HCT116 (cell line): Measurements from ENCODE around the gene YIPF7. TPM values are rescaled to one million over a fixed set of nuclear protein-coding genes. Genes with fewer than 3 reads are reported as not detected.

Experiments used
- ATAC-seq: fragments of 200-7000 bp; cut with Tn5 transposase; 2 replicates; pipeline ENCODE4 v1.9.1; 2020; ENCODE audit warnings: mild to moderate bottlenecking, moderate library complexity
- BruUV-seq: library from RNA; stranded (reverse); fragments of 400-500 nt; replicated peaks from 2 replicates; lab custom pipeline; 2021; lab: Mats Ljungman, UMichigan
- CTCF ChIA-PET: fragments of 300-600 bp; sonication (Branson Sonifier 250); formaldehyde crosslinking; loops from one replicate; lab custom pipeline; 2021; ENCODE audit warnings: antibody characterized with exemption; lab: Charles Lee
- POLR2A ChIA-PET: fragments of 300-600, 350-600 bp; sonication (Branson Sonifier 250); formaldehyde crosslinking; loops from one replicate; lab custom pipeline; 2021; ENCODE audit warnings: antibody characterized with exemption; lab: Charles Lee
- RAD21 ChIA-PET, 2 experiments: fragments of 300-600 bp; sonication (Branson Sonifier 250); formaldehyde crosslinking; loops; one replicate each; lab custom pipeline; 2023; ENCODE audit warnings: low total read pairs in 2 of 2; ENCODE audit not compliant: uncharacterized antibody in 2 of 2, unreplicated experiment in 2 of 2, low non-redundant PET in 1 of 2; lab: Charles Lee
- DNase-seq: peaks from one replicate; pipeline ENCODE4 v3.0.0-alpha.2; 2010; ENCODE audit warnings: low read depth, low spot score
- H2AFZ ChIP-seq: fragments of 200-600 bp; shearing (Covaris generic), sonication (generic); 2 replicates; pipeline ENCODE4 v1.6.1; 2017; ENCODE audit warnings: low read depth, mixed run types, mixed read lengths, antibody characterized with exemption, low read length; ENCODE audit not compliant: poor library complexity, severe bottlenecking
- H3K27ac ChIP-seq: 2 replicates; pipeline ENCODE4 v1.5.1; 2012; ENCODE audit warnings: low read depth, low read length
- H3K27me3 ChIP-seq: fragments of 200-600 bp; sonication (generic); 2 replicates; pipeline ENCODE4 v1.6.1; 2016; ENCODE audit warnings: mixed run types, low read length, mixed read lengths; ENCODE audit not compliant: insufficient read depth
- H3K36me3 ChIP-seq, 2 experiments: fragments of 200-500 bp in 1 of 2; fragments of 200-600 bp in 1 of 2; sonication (Bioruptor generic) in 1 of 2; sonication (generic) in 1 of 2; 2 replicates each; pipeline versions ENCODE4 v1.5.1 to v1.6.1; 2014 to 2016; ENCODE audit warnings: low read length in 2 of 2, inconsistent platforms in 1 of 2, mixed read lengths in 1 of 2, mixed run types in 1 of 2; ENCODE audit not compliant: insufficient read depth in 2 of 2, control insufficient read depth in 1 of 2
- H3K4me1 ChIP-seq, 2 experiments: fragments of 200-600 bp in 1 of 2; sonication (generic) in 1 of 2; 2 replicates each; pipeline versions ENCODE4 v1.5.1 to v1.6.1; 2012 to 2017; ENCODE audit warnings: low read length in 2 of 2, inconsistent platforms in 1 of 2, mild to moderate bottlenecking in 1 of 2, mixed read lengths in 1 of 2, mixed run types in 1 of 2, moderate library complexity in 1 of 2; ENCODE audit not compliant: insufficient read depth in 2 of 2, control insufficient read depth in 1 of 2
- H3K4me2 ChIP-seq: fragments of 200-600 bp; sonication (generic); 2 replicates; pipeline ENCODE4 v1.6.1; 2017; ENCODE audit warnings: mixed run types, low read length, mixed read lengths
- H3K4me3 ChIP-seq, 2 experiments: fragments of 200-600 bp in 1 of 2; sonication (generic) in 1 of 2; replicated peaks in 1 of 2; 2 replicates each; pipeline ENCODE4 v1.5.1; 2011 to 2016; ENCODE audit warnings: low read length in 2 of 2, control low read depth in 1 of 2, low read depth in 1 of 2, mild to moderate bottlenecking in 1 of 2, mixed read lengths in 1 of 2, mixed run types in 1 of 2
- H3K79me2 ChIP-seq: fragments of 200-600 bp; sonication (generic); 2 replicates; pipeline ENCODE4 v1.6.1; 2017; ENCODE audit warnings: mild to moderate bottlenecking, mixed run types, low read length, moderate library complexity, mixed read lengths; ENCODE audit not compliant: insufficient read depth
- H3K9ac ChIP-seq: fragments of 200-600 bp; sonication (generic); 2 replicates; pipeline ENCODE4 v1.6.1; 2016; ENCODE audit warnings: low read length, mixed read lengths
- H3K9me2 ChIP-seq: fragments of 200-600 bp; sonication (generic), shearing (Covaris generic); 2 replicates; pipeline ENCODE4 v1.6.1; 2017; ENCODE audit warnings: mixed run types, mild to moderate bottlenecking, moderate library complexity; ENCODE audit not compliant: insufficient read depth
- H3K9me3 ChIP-seq, 2 experiments: fragments of 200-500 bp in 1 of 2; fragments of 200-600 bp in 1 of 2; sonication (Bioruptor generic) in 1 of 2; sonication (generic) in 1 of 2; 2 replicates each; pipeline ENCODE4 v1.6.1; 2014 to 2017; ENCODE audit warnings: low read length in 2 of 2, mixed read lengths in 2 of 2, inconsistent platforms in 1 of 2, low read depth in 1 of 2, mild to moderate bottlenecking in 1 of 2, mixed run types in 1 of 2, moderate library complexity in 1 of 2; ENCODE audit not compliant: control insufficient read depth in 1 of 2, insufficient read depth in 1 of 2
- H4K20me1 ChIP-seq: fragments of 200-600 bp; sonication (generic), shearing (Covaris generic); 2 replicates; pipeline ENCODE4 v1.6.1; 2017; ENCODE audit warnings: mixed run types, mild to moderate bottlenecking, moderate library complexity; ENCODE audit not compliant: insufficient read depth
- CTCF ChIP-seq, 3 experiments: fragments of 200-600 bp in 1 of 3; sonication (generic) in 1 of 3; IDR thresholded peaks in 2 of 3; conservative IDR thresholded peaks in 1 of 3; 2 replicates each; pipeline ENCODE4 v1.5.1; 2012 to 2017; ENCODE audit warnings: low read depth in 2 of 3, low read length in 2 of 3, antibody characterized with exemption in 1 of 3, borderline replicate concordance in 1 of 3, control low read depth in 1 of 3, mild to moderate bottlenecking in 1 of 3, mixed read lengths in 1 of 3, mixed run types in 1 of 3, moderate library complexity in 1 of 3; ENCODE audit not compliant: insufficient read depth in 1 of 3
- ELF1 ChIP-seq: IDR thresholded peaks from 2 replicates; pipeline ENCODE4 v1.6.1; 2012; ENCODE audit warnings: low read depth, borderline replicate concordance
- EZH2phosphoT487 ChIP-seq: fragments of 200-600 bp; IDR thresholded peaks from 2 replicates; pipeline ENCODE4 v1.6.1; 2018; ENCODE audit warnings: antibody characterized with exemption, borderline replicate concordance
- RAD21 ChIP-seq: IDR thresholded peaks from 2 replicates; pipeline ENCODE4 v1.6.1; 2012; ENCODE audit warnings: low read depth, mild to moderate bottlenecking
- SIN3A ChIP-seq: IDR thresholded peaks from 2 replicates; pipeline ENCODE4 v1.6.1; 2012; ENCODE audit warnings: low read depth
- SRF ChIP-seq: IDR thresholded peaks from 2 replicates; pipeline ENCODE4 v1.6.1; 2012; ENCODE audit warnings: low read depth
- YY1 ChIP-seq: IDR thresholded peaks from 2 replicates; pipeline ENCODE4 v1.6.1; 2011; ENCODE audit warnings: low read length, low read depth, moderate library complexity, mild to moderate bottlenecking; ENCODE audit not compliant: insufficient replicate concordance; ENCODE audit errors: extremely low read depth
- ZNF274 ChIP-seq: fragments of 200-500 bp; sonication (Bioruptor generic); IDR thresholded peaks from 2 replicates; pipeline ENCODE4 v1.6.1; 2014; ENCODE audit warnings: mild to moderate bottlenecking, low read depth, low read length, inconsistent platforms
- intact Hi-C: fragments of 100-400 bp; cut with micrococcal nuclease; formaldehyde crosslinking; loops from 2 replicates; pipeline ENCODE4 v1.10.0; 2022
- total RNA-seq: library from RNA; stranded (reverse); gene quantifications from one replicate; pipeline ENCODE4 v1.2.1, GENCODE V29; 2021; ENCODE audit not compliant: unreplicated experiment

Gene YIPF7
- total RNA-seq, 1 experiment from 2014 or later = not detected

GRCh38 chr4:44632089-44632488 lies 19.3 kb downstream of the YIPF7 start:
- POLR2A ChIA-PET = no interaction called here
- Histone ChIP-seq H3K9me3 (no peaks in the 10 kb centered on the region), H3K27me3 (no peaks in the 10 kb centered on the region), H4K20me1 (no peaks in the 10 kb centered on the region), H3K9ac (no peak overlapping the region), H3K36me3 (no peaks in the 10 kb centered on the region), H3K4me1 (no peaks in the 10 kb centered on the region), H3K4me3 (no peak overlapping the region), H3K27ac (no peak overlapping the region), H3K4me2 (no peak overlapping the region), H3K79me2 (no peaks in the 10 kb centered on the region), H3K9me2 (no peaks in the 10 kb centered on the region), H2AFZ (no peak overlapping the region)
- no peak for ATAC-seq
- TF ChIP-seq ELF1 (no peak), RAD21 (0 out of 2 replicates have a peak, but pooled peaks have one; percentile 5), CTCF (IDR thresholded peaks at IDR 0.05 in 2 of 3, conservative IDR thresholded peaks at IDR 0.05 in 1 of 3; ENCODE audit: borderline replicate concordance in 1 of 3, insufficient read depth in 1 of 3, low read depth in 2 of 3, low read length in 2 of 3) (peak in 1 of 3 experiments; percentile 39; a peak in 2 of 6 replicates)
- no peak for DNase-seq
- RAD21 ChIA-PET = no interaction called here
- CTCF ChIA-PET = interaction anchor here (1.2 kb wide), 1 partner anchor 1636 kb away, joined by 3 read pairs; no protein-coding TSS in a partner anchor
- intact Hi-C loops = loop anchor here (2.0 kb wide), 1 partner anchor 1637 kb away; no protein-coding TSS in a partner anchor
- BruUV-seq = no TSS peak

- Histone ChIP-seq H3K4me2 (no peak overlapping the region), H3K4me3 (no peak overlapping the region), H3K27ac (no peak overlapping the region), H3K27me3 (no peaks in the 10 kb centered on the region), H3K79me2 (no peaks in the 10 kb centered on the region), H3K4me1 (no peaks in the 10 kb centered on the region), H3K36me3 (no peaks in the 10 kb centered on the region), H3K9me2 (no peaks in the 10 kb centered on the region), H4K20me1 (no peaks in the 10 kb centered on the region), H2AFZ (no peak overlapping the region), H3K9ac (no peak overlapping the region), H3K9me3 (no peaks in the 10 kb centered on the region)
- BruUV-seq = no TSS peak
- TF ChIP-seq CTCF (IDR thresholded peaks at IDR 0.05 in 2 of 3, conservative IDR thresholded peaks at IDR 0.05 in 1 of 3; ENCODE audit: borderline replicate concordance in 1 of 3, insufficient read depth in 1 of 3, low read depth in 2 of 3, low read length in 2 of 3) (peak; percentile 21 to 63 (median 56); a peak in 4 of 6 replicates), RAD21 (peak; percentile 57), SIN3A (no peak), YY1 (no peak), EZH2phosphoT487 (no peak), SRF (no peak), ZNF274 (no peak)
- RAD21 ChIA-PET = no interaction called here
- intact Hi-C loops = loop anchor here (1.0 kb wide), 1 partner anchor 1497 kb away; no protein-coding TSS in a partner anchor
- DNase-seq = peak; percentile 35
- CTCF ChIA-PET = no interaction called here
- peak; percentile 80 for ATAC-seq
- POLR2A ChIA-PET = no interaction called here
Measured at GRCh38 chr4:44629280-44629866, 22.1 kb downstream of the YIPF7 start.
